Suprapubic skin (tissue), 4 donors: Measurements from ENCODE around the gene HERC3.

Experiments
- EP300 ChIP-seq: sonication (generic); formaldehyde crosslinking; IDR thresholded peaks from one replicate; pipeline ENCODE4 v1.6.1; 2017; ENCODE audit warnings: antibody characterized with exemption
- POLR2A ChIP-seq, 2 donors: fragments of 450-650 bp; IDR thresholded peaks; one replicate each; pipeline ENCODE4 v1.6.1; 2017; ENCODE audit warnings: antibody characterized with exemption in 2 of 2, mild to moderate bottlenecking in 2 of 2, moderate library complexity in 2 of 2
- POLR2AphosphoS5 ChIP-seq, 3 donors: sonication (generic); formaldehyde crosslinking; IDR thresholded peaks; one replicate each; pipeline ENCODE4 v1.6.1; 2017; ENCODE audit warnings: antibody characterized with exemption in 3 of 3
- TF ChIP-seq, protein P1 (sequence below), 2 donors: fragments of 200-600 bp in 1 of 2; fragments of 450-650 bp in 1 of 2; sonication (generic) in 1 of 2; IDR thresholded peaks; one replicate each; pipeline ENCODE4 v1.5.1; 2016 to 2019; ENCODE audit warnings: antibody characterized with exemption in 2 of 2, mild to moderate bottlenecking in 1 of 2, moderate library complexity in 1 of 2

DNA sequence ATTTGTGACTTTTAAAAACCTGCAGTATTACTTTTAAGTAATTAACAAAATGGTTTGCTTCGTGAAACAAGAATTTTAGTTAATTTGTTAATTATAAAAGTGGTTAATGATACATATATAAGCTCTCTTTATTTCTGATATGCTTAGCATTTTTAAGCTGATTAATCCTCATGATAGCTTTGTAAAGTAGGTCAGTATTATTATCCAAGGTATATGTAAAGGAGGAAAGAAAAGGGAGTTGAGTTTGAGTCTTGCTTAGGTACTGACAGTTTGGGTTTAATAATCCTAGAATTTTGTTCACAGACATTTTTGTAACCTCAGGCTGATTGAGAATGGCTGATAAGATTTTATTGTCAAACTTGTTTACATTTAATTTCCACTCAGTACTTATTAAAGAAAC, 21.8 kb downstream of the HERC3 start:
- TF ChIP-seq, protein P1, sequence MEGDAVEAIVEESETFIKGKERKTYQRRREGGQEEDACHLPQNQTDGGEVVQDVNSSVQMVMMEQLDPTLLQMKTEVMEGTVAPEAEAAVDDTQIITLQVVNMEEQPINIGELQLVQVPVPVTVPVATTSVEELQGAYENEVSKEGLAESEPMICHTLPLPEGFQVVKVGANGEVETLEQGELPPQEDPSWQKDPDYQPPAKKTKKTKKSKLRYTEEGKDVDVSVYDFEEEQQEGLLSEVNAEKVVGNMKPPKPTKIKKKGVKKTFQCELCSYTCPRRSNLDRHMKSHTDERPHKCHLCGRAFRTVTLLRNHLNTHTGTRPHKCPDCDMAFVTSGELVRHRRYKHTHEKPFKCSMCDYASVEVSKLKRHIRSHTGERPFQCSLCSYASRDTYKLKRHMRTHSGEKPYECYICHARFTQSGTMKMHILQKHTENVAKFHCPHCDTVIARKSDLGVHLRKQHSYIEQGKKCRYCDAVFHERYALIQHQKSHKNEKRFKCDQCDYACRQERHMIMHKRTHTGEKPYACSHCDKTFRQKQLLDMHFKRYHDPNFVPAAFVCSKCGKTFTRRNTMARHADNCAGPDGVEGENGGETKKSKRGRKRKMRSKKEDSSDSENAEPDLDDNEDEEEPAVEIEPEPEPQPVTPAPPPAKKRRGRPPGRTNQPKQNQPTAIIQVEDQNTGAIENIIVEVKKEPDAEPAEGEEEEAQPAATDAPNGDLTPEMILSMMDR (IDR thresholded peaks at IDR 0.05) = no peak
- TF ChIP-seq POLR2A (IDR thresholded peaks at IDR 0.05) (no peak), EP300 (no peak), POLR2AphosphoS5 (IDR thresholded peaks at IDR 0.05) (no peak)
